Calu3 (cell line): Measurements from ENCODE around the gene IRX4. TPM values are rescaled to one million over a fixed set of nuclear protein-coding genes. Genes with fewer than 3 reads are reported as not detected.

Source experiments
- BruUV-seq: library from RNA; stranded (reverse); fragments of 400-500 nt; replicated peaks from 2 replicates; lab custom pipeline; 2021; lab: Mats Ljungman, UMichigan
- CTCF ChIA-PET: fragments of 300-600 bp; sonication (Branson Sonifier 250); formaldehyde crosslinking; loops from one replicate; lab custom pipeline; 2022; ENCODE audit warnings: antibody characterized with exemption; lab: Charles Lee
- DNase-seq: peaks from one replicate; pipeline ENCODE4 v3.0.0; 2022
- H3K27ac Mint-ChIP-seq: one replicate; pipeline ENCODE4 v1.8.0; 2022; ENCODE audit warnings: mixed read lengths; ENCODE audit not compliant: unreplicated experiment
- H3K27me3 Mint-ChIP-seq: one replicate; pipeline ENCODE4 v1.8.0; 2022; ENCODE audit warnings: mixed read lengths; ENCODE audit not compliant: unreplicated experiment
- H3K36me3 Mint-ChIP-seq: one replicate; pipeline ENCODE4 v1.8.0; 2022; ENCODE audit warnings: mild to moderate bottlenecking, moderate library complexity, mixed read lengths; ENCODE audit not compliant: insufficient read depth, unreplicated experiment
- H3K4me1 Mint-ChIP-seq: one replicate; pipeline ENCODE4 v1.8.0; 2022; ENCODE audit warnings: mild to moderate bottlenecking, low read depth, mixed read lengths; ENCODE audit not compliant: unreplicated experiment
- H3K4me3 Mint-ChIP-seq: one replicate; pipeline ENCODE4 v1.8.0; 2022; ENCODE audit warnings: mild to moderate bottlenecking, low read depth, moderate library complexity, mixed read lengths; ENCODE audit not compliant: unreplicated experiment
- H3K9me3 Mint-ChIP-seq: one replicate; pipeline ENCODE4 v1.8.0; 2022; ENCODE audit warnings: low read depth, mixed read lengths; ENCODE audit not compliant: unreplicated experiment
- intact Hi-C: fragments of 100-400 bp; cut with micrococcal nuclease; formaldehyde crosslinking; loops from one replicate; pipeline ENCODE4 v1.10.0; 2022; ENCODE audit not compliant: unreplicated experiment
- total RNA-seq: library from RNA; stranded (reverse); gene quantifications from 2 replicates; pipeline ENCODE4 v1.2.3, GENCODE V29; 2022
- TF ChIP-seq, protein P1 (sequence below): fragments of 200-600 bp; IDR thresholded peaks from one replicate; pipeline ENCODE4 v1.8.0; 2022; ENCODE audit warnings: antibody characterized with exemption; ENCODE audit not compliant: unreplicated experiment

The IRX4 gene
- total RNA-seq, 1 experiment from 2014 or later: not detected

- no peak for DNase-seq
- Mint-ChIP-seq H3K4me1 (no peaks in the 10 kb centered on the region), H3K27me3 (peaks cover 53% of the 10 kb centered on the region), H3K36me3 (peaks cover 4% of the 10 kb centered on the region), H3K27ac (no peak overlapping the region), H3K9me3 (no peaks in the 10 kb centered on the region), H3K4me3 (no peak overlapping the region)
- TF ChIP-seq, protein P1, sequence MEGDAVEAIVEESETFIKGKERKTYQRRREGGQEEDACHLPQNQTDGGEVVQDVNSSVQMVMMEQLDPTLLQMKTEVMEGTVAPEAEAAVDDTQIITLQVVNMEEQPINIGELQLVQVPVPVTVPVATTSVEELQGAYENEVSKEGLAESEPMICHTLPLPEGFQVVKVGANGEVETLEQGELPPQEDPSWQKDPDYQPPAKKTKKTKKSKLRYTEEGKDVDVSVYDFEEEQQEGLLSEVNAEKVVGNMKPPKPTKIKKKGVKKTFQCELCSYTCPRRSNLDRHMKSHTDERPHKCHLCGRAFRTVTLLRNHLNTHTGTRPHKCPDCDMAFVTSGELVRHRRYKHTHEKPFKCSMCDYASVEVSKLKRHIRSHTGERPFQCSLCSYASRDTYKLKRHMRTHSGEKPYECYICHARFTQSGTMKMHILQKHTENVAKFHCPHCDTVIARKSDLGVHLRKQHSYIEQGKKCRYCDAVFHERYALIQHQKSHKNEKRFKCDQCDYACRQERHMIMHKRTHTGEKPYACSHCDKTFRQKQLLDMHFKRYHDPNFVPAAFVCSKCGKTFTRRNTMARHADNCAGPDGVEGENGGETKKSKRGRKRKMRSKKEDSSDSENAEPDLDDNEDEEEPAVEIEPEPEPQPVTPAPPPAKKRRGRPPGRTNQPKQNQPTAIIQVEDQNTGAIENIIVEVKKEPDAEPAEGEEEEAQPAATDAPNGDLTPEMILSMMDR: no peak
- BruUV-seq: no TSS peak
- intact Hi-C loops: no loop called here
- CTCF ChIA-PET: interaction anchor here (0.6 kb wide), 1 partner anchor 16 kb away, joined by 3 read pairs; no protein-coding TSS in a partner anchor
These were observed 45.5 kb downstream of the IRX4 start for GRCh38 chr5:1836891-1837880.

- intact Hi-C loops: no loop called here
- CTCF ChIA-PET: no interaction called here
- no peaks in the 10 kb centered on the region for H3K9me3 Mint-ChIP-seq
- DNase-seq: no peak
- peaks cover 53% of the 10 kb centered on the region for H3K27me3 Mint-ChIP-seq
- H3K27ac Mint-ChIP-seq: no peak overlapping the region
- H3K4me1 Mint-ChIP-seq: no peaks in the 10 kb centered on the region
- TF ChIP-seq, protein P1: no peak
- H3K4me3 Mint-ChIP-seq: no peak overlapping the region
- no TSS peak for BruUV-seq
- peaks cover 4% of the 10 kb centered on the region for H3K36me3 Mint-ChIP-seq
These were observed 46.4 kb downstream of the IRX4 start for GRCh38 chr5:1836176-1836890.

- no peak overlapping the region for H3K27ac Mint-ChIP-seq
- intact Hi-C loops: no loop called here
- DNase-seq: no peak
- no peaks in the 10 kb centered on the region for H3K9me3 Mint-ChIP-seq
- H3K4me1 Mint-ChIP-seq: no peaks in the 10 kb centered on the region
- CTCF ChIA-PET: no interaction called here
- H3K36me3 Mint-ChIP-seq: peaks cover 4% of the 10 kb centered on the region
- peaks cover 51% of the 10 kb centered on the region for H3K27me3 Mint-ChIP-seq
- no TSS peak for BruUV-seq
- TF ChIP-seq, protein P1: no peak
- H3K4me3 Mint-ChIP-seq: no peak overlapping the region
These were observed 47.3 kb downstream of the IRX4 start for GRCh38 chr5:1835431-1835830.

DNA sequence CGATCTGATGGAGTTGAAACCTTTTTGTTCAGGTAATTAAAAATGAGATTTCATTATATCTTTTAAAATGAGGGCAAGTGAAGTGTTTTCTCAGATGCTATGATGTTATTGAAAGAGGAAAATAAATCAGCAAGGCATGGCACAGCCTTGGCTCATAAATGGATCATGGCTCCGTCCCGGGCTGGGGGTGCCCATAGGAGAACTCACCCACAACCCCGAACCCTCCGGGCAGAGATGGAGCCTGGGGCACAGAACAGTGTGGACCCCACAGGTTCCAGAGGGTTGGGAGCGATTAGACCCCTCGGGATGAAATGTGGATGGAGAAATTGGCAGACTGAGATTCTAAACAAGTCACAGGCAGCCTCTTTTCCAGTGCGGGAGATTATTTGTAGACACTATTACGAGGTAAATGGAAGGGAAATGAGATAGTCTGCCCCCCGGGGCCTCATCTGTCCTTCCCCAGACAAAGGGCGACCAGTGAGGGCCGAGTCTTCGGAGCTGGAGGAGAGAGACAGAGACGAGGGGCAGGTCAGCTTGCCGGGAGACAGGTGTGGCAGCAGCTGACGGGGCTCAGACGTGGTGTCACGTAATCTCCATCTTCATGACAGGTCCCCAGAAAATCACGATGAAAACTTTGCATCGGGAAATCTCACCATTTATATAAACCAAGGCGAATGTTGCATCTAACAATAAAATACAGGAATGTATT, 47.9 kb downstream of the IRX4 start:
- intact Hi-C loops: no loop called here
- TF ChIP-seq, protein P1: no peak
- CTCF ChIA-PET: no interaction called here
- DNase-seq: no peak
- peaks cover 4% of the 10 kb centered on the region for H3K36me3 Mint-ChIP-seq
- no TSS peak for BruUV-seq
- H3K4me3 Mint-ChIP-seq: no peak overlapping the region
- no peak overlapping the region for H3K27ac Mint-ChIP-seq
- no peaks in the 10 kb centered on the region for H3K9me3 Mint-ChIP-seq
- H3K4me1 Mint-ChIP-seq: no peaks in the 10 kb centered on the region
- H3K27me3 Mint-ChIP-seq: peaks cover 46% of the 10 kb centered on the region
